NCI-H2081 treated with DMSO at 0.1 percent for 48 hours (cell line): ENCODE results near the gene LENG8.
"Not testable (repeated sequence)": the region's sequence is repeated elsewhere in the genome, so short reads cannot be mapped to it uniquely, and the experiment has no call there.

Experiments used
- DNase-seq: peaks from one replicate; lab custom pipeline; 2025; lab: John Stamatoyannopoulos, UW

Gene LENG8

GRCh38 chr19:54462047-54462654 lies 13.2 kb downstream of the LENG8 start:
- DNase-seq, result no peak

GRCh38 chr19:54462655-54463530 lies 13.9 kb downstream of the LENG8 start:
- DNase-seq, result no peak

- DNase-seq, result peak; percentile 40
Observed at GRCh38 chr19:54463531-54464043, 14.6 kb downstream of the LENG8 start, which contains the start of gene LENG9. LENG9 (minus strand) TSS chr19:54463778; CDS start chr19:54463526, 252 bp downstream.

- DNase-seq, result peak; percentile 48
Observed at GRCh38 chr19:54464044-54464629, 15.1 kb downstream of the LENG8 start.

- DNase-seq, result no peak
Observed at GRCh38 chr19:54464630-54465425, 15.8 kb downstream of the LENG8 start.

GRCh38 chr19:54465426-54466109 lies 16.6 kb downstream of the LENG8 start:
- no peak for DNase-seq

GRCh38 chr19:54466110-54466480 lies 17.1 kb downstream of the LENG8 start:
- not testable (repeated sequence) for DNase-seq

GRCh38 chr19:54469496-54469934 lies 20.5 kb downstream of the LENG8 start:
- no peak for DNase-seq

GRCh38 chr19:54470276-54470887 lies 21.4 kb downstream of the LENG8 start:
- no peak for DNase-seq

- no peak for DNase-seq
Observed at GRCh38 chr19:54470991-54471782, 22.2 kb downstream of the LENG8 start.

- no peak for DNase-seq
Observed at GRCh38 chr19:54473071-54473891, 24.3 kb downstream of the LENG8 start, which contains the start of gene CDC42EP5. CDC42EP5 (minus strand) TSS chr19:54473296; CDS start chr19:54465547, 7,749 bp downstream.

GRCh38 chr19:54473892-54474372 lies 24.9 kb downstream of the LENG8 start:
- DNase-seq, result no peak

GRCh38 chr19:54475706-54476105 lies 26.7 kb downstream of the LENG8 start:
- no peak for DNase-seq

GRCh38 chr19:54477650-54478049 lies 28.7 kb downstream of the LENG8 start:
- no peak for DNase-seq

- DNase-seq, result no peak
Observed at GRCh38 chr19:54478677-54479266, 29.8 kb downstream of the LENG8 start.

- no peak for DNase-seq
Observed at GRCh38 chr19:54480051-54480450, 31.1 kb downstream of the LENG8 start.

- no peak for DNase-seq
Observed at GRCh38 chr19:54481326-54481930, 32.4 kb downstream of the LENG8 start.

GRCh38 chr19:54482889-54483288 lies 33.9 kb downstream of the LENG8 start:
- no peak for DNase-seq
